ENCODE results near the gene FBXO45.

DNA sequence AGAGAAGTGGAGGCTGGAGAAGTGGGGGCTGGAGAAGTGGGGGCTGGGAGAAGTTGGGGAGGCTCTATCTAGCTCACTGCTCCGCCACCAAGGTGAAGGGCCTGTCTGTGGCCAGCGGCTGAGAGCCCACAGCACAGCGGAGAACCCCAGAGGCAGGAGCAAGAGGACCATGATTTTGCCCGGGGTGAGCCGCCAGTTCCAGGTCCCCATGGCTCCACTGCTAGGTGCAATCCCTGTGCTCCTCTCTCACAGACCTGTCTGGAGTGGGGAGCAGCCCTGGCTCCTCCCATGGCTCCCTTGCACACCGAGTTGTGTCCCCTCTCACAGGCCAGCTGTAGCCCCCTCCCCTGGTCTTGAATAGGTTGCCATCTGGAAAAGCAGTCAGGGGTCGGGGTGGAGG lies 66.4 kb downstream of the FBXO45 start:
- TF ChIP-seq, protein P1, sequence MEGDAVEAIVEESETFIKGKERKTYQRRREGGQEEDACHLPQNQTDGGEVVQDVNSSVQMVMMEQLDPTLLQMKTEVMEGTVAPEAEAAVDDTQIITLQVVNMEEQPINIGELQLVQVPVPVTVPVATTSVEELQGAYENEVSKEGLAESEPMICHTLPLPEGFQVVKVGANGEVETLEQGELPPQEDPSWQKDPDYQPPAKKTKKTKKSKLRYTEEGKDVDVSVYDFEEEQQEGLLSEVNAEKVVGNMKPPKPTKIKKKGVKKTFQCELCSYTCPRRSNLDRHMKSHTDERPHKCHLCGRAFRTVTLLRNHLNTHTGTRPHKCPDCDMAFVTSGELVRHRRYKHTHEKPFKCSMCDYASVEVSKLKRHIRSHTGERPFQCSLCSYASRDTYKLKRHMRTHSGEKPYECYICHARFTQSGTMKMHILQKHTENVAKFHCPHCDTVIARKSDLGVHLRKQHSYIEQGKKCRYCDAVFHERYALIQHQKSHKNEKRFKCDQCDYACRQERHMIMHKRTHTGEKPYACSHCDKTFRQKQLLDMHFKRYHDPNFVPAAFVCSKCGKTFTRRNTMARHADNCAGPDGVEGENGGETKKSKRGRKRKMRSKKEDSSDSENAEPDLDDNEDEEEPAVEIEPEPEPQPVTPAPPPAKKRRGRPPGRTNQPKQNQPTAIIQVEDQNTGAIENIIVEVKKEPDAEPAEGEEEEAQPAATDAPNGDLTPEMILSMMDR (IDR thresholded peaks at IDR 0.05; ENCODE audit: borderline replicate concordance, extremely low read depth, low read length, poor library complexity, severe bottlenecking), result no peak
- TF ChIP-seq EZH2 (IDR thresholded peaks at IDR 0.05; ENCODE audit: borderline replicate concordance, low read depth, low read length, severe bottlenecking), result no peak
